Mesenchymal stem cell (in vitro differentiated cells and primary cell): Measurements from ENCODE around the gene TSPAN14.

ENCODE experiments used
- DNase-seq: peaks from one replicate; pipeline ENCODE4 v3.0.0-alpha.2; 2013
- H2AFZ ChIP-seq: one replicate; pipeline ENCODE4 v1.6.1; 2013; ENCODE audit warnings: low read depth, mild to moderate bottlenecking, control low read depth, inconsistent platforms, low read length, moderate library complexity
- H2AK5ac ChIP-seq: 2 replicates; pipeline ENCODE4 v1.6.1; 2013; ENCODE audit warnings: low read length, moderate library complexity, mild to moderate bottlenecking, inconsistent platforms; ENCODE audit not compliant: severe bottlenecking
- H2BK120ac ChIP-seq: one replicate; pipeline ENCODE4 v1.6.1; 2013; ENCODE audit warnings: low read depth, mild to moderate bottlenecking, inconsistent platforms, low read length, moderate library complexity
- H2BK12ac ChIP-seq, 2 experiments: one replicate each; pipeline ENCODE4 v1.6.1; 2013; ENCODE audit warnings: inconsistent platforms in 2 of 2, low read length in 2 of 2, mild to moderate bottlenecking in 2 of 2, moderate library complexity in 2 of 2, control low read depth in 1 of 2
- H2BK15ac ChIP-seq: one replicate; pipeline ENCODE4 v1.6.1; 2013; ENCODE audit warnings: mild to moderate bottlenecking, low read depth, inconsistent platforms; ENCODE audit not compliant: poor library complexity, severe bottlenecking
- H2BK5ac ChIP-seq: 2 replicates; pipeline ENCODE4 v1.6.1; 2013; ENCODE audit warnings: low read depth, mild to moderate bottlenecking, low read length, control low read depth, inconsistent platforms; ENCODE audit not compliant: poor library complexity, severe bottlenecking
- H3K14ac ChIP-seq, 2 experiments: one replicate each; pipeline ENCODE4 v1.6.1; 2013; ENCODE audit warnings: inconsistent platforms in 2 of 2, low read length in 2 of 2, control low read depth in 1 of 2, mild to moderate bottlenecking in 1 of 2, moderate library complexity in 1 of 2
- H3K18ac ChIP-seq, 2 experiments: one replicate each; pipeline ENCODE4 v1.6.1; 2013; ENCODE audit warnings: inconsistent platforms in 2 of 2, low read length in 2 of 2, control low read depth in 1 of 2, low read depth in 1 of 2, mild to moderate bottlenecking in 1 of 2
- H3K23ac ChIP-seq, 2 experiments: one replicate each; pipeline ENCODE4 v1.6.1; 2013; ENCODE audit warnings: inconsistent platforms in 2 of 2, low read length in 2 of 2, mild to moderate bottlenecking in 2 of 2, moderate library complexity in 2 of 2, control low read depth in 1 of 2
- H3K27ac ChIP-seq: 2 replicates; pipeline ENCODE4 v1.5.1; 2013; ENCODE audit warnings: mild to moderate bottlenecking, moderate library complexity, low read length, control low read depth, inconsistent platforms; ENCODE audit not compliant: poor library complexity, severe bottlenecking
- H3K27me3 ChIP-seq, 2 experiments: 2 replicates each; pipeline versions ENCODE4 v1.6.1 to v1.7.0; 2013; ENCODE audit warnings: low read length in 2 of 2, mild to moderate bottlenecking in 2 of 2, moderate library complexity in 2 of 2, control low read depth in 1 of 2, inconsistent platforms in 1 of 2; ENCODE audit not compliant: control insufficient read depth in 1 of 2, insufficient read depth in 1 of 2
- H3K36me3 ChIP-seq, 2 experiments: 2 replicates each; pipeline versions ENCODE4 v1.6.1 to v1.7.0; 2013; ENCODE audit warnings: low read length in 2 of 2, control low read depth in 1 of 2, inconsistent platforms in 1 of 2, low read depth in 1 of 2, mild to moderate bottlenecking in 1 of 2; ENCODE audit not compliant: insufficient read depth in 2 of 2, control insufficient read depth in 1 of 2
- H3K4ac ChIP-seq, 2 experiments: one replicate each; pipeline ENCODE4 v1.6.1; 2013; ENCODE audit warnings: inconsistent platforms in 2 of 2, low read length in 2 of 2, mild to moderate bottlenecking in 2 of 2, moderate library complexity in 2 of 2, control low read depth in 1 of 2, low read depth in 1 of 2
- H3K4me1 ChIP-seq: 2 replicates; pipeline ENCODE4 v1.6.1; 2013; ENCODE audit warnings: low read depth, low read length, control low read depth; ENCODE audit not compliant: control insufficient read depth, insufficient read depth
- H3K4me2 ChIP-seq: 2 replicates; pipeline ENCODE4 v1.6.1; 2013; ENCODE audit warnings: low read length, mild to moderate bottlenecking, inconsistent platforms; ENCODE audit not compliant: poor library complexity, severe bottlenecking
- H3K4me3 ChIP-seq, 2 experiments: 2 replicates each; pipeline versions ENCODE4 v1.5.1 to v1.7.0; 2013; ENCODE audit warnings: low read length in 2 of 2, mild to moderate bottlenecking in 2 of 2, control low read depth in 1 of 2, low read depth in 1 of 2; ENCODE audit not compliant: insufficient read depth in 1 of 2
- H3K79me1 ChIP-seq: replicated peaks from 2 replicates; pipeline ENCODE4 v1.6.1; 2013; ENCODE audit warnings: mild to moderate bottlenecking, control low read depth, low read length, inconsistent platforms; ENCODE audit not compliant: poor library complexity, severe bottlenecking
- H3K9ac ChIP-seq: 2 replicates; pipeline ENCODE4 v1.7.0; 2013; ENCODE audit warnings: mild to moderate bottlenecking, low read length, moderate library complexity
- H3K9me3 ChIP-seq: 2 replicates; pipeline ENCODE4 v1.7.0; 2013; ENCODE audit warnings: mild to moderate bottlenecking, low read length; ENCODE audit not compliant: control insufficient read depth
- H4K8ac ChIP-seq: one replicate; pipeline ENCODE4 v1.6.1; 2013; ENCODE audit warnings: inconsistent platforms, mild to moderate bottlenecking, low read length, moderate library complexity
- H4K91ac ChIP-seq: one replicate; pipeline ENCODE4 v1.6.1; 2013; ENCODE audit warnings: mild to moderate bottlenecking, low read length, inconsistent platforms
- WGBS: methylation state at CpG from one replicate; pipeline ENCODE4 v1.1.7; 2013; ENCODE audit warnings: mixed read lengths; 5-methylcytosine and 5-hydroxymethylcytosine counted together

Gene TSPAN14

DNA sequence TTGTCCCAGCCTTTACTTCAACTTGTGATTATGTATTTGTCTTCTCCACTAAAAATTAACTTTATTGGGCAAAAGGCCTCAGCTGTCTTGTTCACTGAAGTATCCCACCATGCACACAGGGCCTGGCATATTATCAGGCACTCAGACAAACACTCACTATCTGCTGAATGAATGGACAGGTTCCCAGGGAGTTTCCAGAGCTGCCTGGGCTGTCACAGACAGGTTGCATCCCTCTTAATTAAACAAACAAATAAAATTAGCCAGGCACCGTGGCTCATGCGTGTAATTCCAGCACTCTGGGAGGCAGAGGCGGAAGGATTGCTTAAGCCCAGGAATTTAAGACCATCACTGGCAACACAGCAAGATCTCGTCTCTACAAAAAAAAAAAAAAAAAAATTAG, 1.5 kb upstream of the TSPAN14 start:
- no peak overlapping the region for H3K4me3 ChIP-seq
- 100% methylated on average over 4 of the region's 4 CpGs for WGBS
- no peak overlapping the region for H2BK12ac ChIP-seq
- no peak overlapping the region for H3K9ac ChIP-seq
- peaks cover 2 to 3% of the 10 kb centered on the region in 2 experiments for H3K36me3 ChIP-seq
- H3K4ac ChIP-seq, result no peak overlapping the region
- no peaks in the 10 kb centered on the region for H3K9me3 ChIP-seq
- peaks cover 6% of the 10 kb centered on the region for H3K79me1 ChIP-seq
- H3K18ac ChIP-seq, result no peak overlapping the region
- no peak for DNase-seq
- H3K4me1 ChIP-seq, result peaks cover 17% of the 10 kb centered on the region
- H4K91ac ChIP-seq, result no peak overlapping the region
- no peaks in the 10 kb centered on the region for H3K27me3 ChIP-seq
- H2BK120ac ChIP-seq, result no peak overlapping the region
- H3K14ac ChIP-seq, result no peak overlapping the region
- no peak overlapping the region for H3K23ac ChIP-seq
- H2AFZ ChIP-seq, result no peak overlapping the region
- H4K8ac ChIP-seq, result no peak overlapping the region
- no peak overlapping the region for H2AK5ac ChIP-seq
- H3K27ac ChIP-seq, result no peak overlapping the region
- H2BK15ac ChIP-seq, result no peak overlapping the region
- H2BK5ac ChIP-seq, result no peak overlapping the region
- no peak overlapping the region for H3K4me2 ChIP-seq

DNA sequence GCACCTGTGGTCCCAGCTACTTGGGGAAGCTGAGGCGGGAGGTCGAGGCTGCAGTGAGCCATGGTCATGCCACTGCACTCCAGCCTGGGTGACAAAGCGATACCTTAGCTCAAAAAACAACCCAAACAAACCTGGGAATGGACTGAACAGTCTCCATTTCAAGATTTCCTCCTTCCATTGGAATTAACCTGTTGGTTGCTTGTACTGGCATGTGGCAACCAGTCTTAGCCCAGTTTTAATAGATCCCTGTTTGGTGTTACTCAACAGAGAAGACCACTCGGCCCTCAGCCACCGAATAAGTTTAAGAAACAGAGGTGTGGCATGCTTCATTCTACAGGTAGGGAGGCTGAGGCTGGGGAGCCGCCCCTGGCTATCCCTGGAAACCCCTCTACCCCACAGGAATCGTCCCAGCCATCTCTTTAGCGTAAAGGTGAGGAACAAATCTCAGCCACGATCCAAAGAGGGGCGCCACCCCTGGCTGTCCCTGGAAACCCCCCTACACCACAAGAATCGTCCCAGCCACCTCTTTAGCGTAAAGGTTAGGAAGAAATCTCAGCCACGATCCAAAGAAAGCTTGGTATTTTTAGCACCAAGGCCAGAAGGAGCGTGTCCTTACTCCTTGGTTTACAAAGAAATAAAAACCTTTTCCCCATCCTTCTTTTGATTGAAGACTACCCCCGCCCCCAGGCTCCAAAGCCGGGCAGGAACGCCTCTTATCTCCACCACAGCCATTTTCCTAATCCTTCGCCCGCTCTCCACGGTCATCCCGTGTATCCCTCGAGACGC, 861 bp upstream of the TSPAN14 start:
- H4K91ac ChIP-seq, result peak overlapping the region; percentile 52
- peak overlapping the region; percentile 62 for H2BK15ac ChIP-seq
- DNase-seq, result no peak
- H2BK120ac ChIP-seq, result no peak overlapping the region
- H3K27me3 ChIP-seq, result no peaks in the 10 kb centered on the region
- 32% methylated on average over 21 of the region's 23 CpGs for WGBS
- H3K23ac ChIP-seq, result peak overlapping the region in 1 of 2 experiments; percentile 84
- peak overlapping the region; percentile 73 to 78 for H3K18ac ChIP-seq
- H3K27ac ChIP-seq, result peak overlapping the region; percentile 80
- H2BK12ac ChIP-seq, result peak overlapping the region; percentile 28 to 64
- H3K4me2 ChIP-seq, result peak overlapping the region; percentile 25
- H3K36me3 ChIP-seq, result peaks cover 7 to 8% of the 10 kb centered on the region in 2 experiments
- H4K8ac ChIP-seq, result peak overlapping the region; percentile 62
- H2AK5ac ChIP-seq, result no peak overlapping the region
- H2BK5ac ChIP-seq, result peak overlapping the region; percentile 70
- peak overlapping the region; percentile 21 to 43 for H3K4ac ChIP-seq
- peak overlapping the region in 1 of 2 experiments; percentile 58 for H3K14ac ChIP-seq
- no peak overlapping the region for H2AFZ ChIP-seq
- peaks cover 23% of the 10 kb centered on the region for H3K4me1 ChIP-seq
- H3K4me3 ChIP-seq, result peak overlapping the region; percentile 54 to 75
- no peaks in the 10 kb centered on the region for H3K9me3 ChIP-seq
- H3K9ac ChIP-seq, result peak overlapping the region; percentile 81
- H3K79me1 ChIP-seq, result peaks cover 6% of the 10 kb centered on the region

GRCh38 chr10:80454513-80455460, 677 bp downstream of the TSPAN14 start:
- no peaks in the 10 kb centered on the region for H3K9me3 ChIP-seq
- H3K18ac ChIP-seq, result peak overlapping the region; percentile 90 to 92
- H2BK15ac ChIP-seq, result peak overlapping the region; percentile 91
- peak overlapping the region; percentile 93 for H3K9ac ChIP-seq
- peak overlapping the region; percentile 88 to 98 for H3K4me3 ChIP-seq
- peak overlapping the region; percentile 76 to 87 for H3K4ac ChIP-seq
- peak overlapping the region; percentile 75 for H3K4me2 ChIP-seq
- H2AK5ac ChIP-seq, result no peak overlapping the region
- peaks cover 7 to 11% of the 10 kb centered on the region in 2 experiments for H3K36me3 ChIP-seq
- under 1% methylated on average over 66 of the region's 81 CpGs for WGBS
- H2BK5ac ChIP-seq, result peak overlapping the region; percentile 97
- H3K79me1 ChIP-seq, result peaks cover 6% of the 10 kb centered on the region
- peak overlapping the region in 1 of 2 experiments; percentile 45 for H2BK12ac ChIP-seq
- peak overlapping the region; percentile 5 for H4K91ac ChIP-seq
- peak overlapping the region in 1 of 2 experiments; percentile 87 for H3K23ac ChIP-seq
- peak; percentile 57 for DNase-seq
- H2BK120ac ChIP-seq, result peak overlapping the region; percentile 74
- peak overlapping the region in 1 of 2 experiments; percentile 91 for H3K14ac ChIP-seq
- peak overlapping the region; percentile 76 for H2AFZ ChIP-seq
- H4K8ac ChIP-seq, result peak overlapping the region; percentile 33
- peak overlapping the region; percentile 79 for H3K27ac ChIP-seq
- peaks cover 36% of the 10 kb centered on the region for H3K4me1 ChIP-seq
- no peaks in the 10 kb centered on the region for H3K27me3 ChIP-seq
